CD4-positive, alpha-beta T cell (primary cell): ENCODE results near the gene STK32C. TPM values are rescaled to one million over a fixed set of nuclear protein-coding genes. Genes with fewer than 3 reads are reported as not detected.

ENCODE experiments used
- ATAC-seq: fragments of 200-7000 bp; cut with Tn5 transposase; one replicate; pipeline ENCODE4 v1.10.0; 2022; ENCODE audit warnings: mild to moderate bottlenecking; ENCODE audit not compliant: poor library complexity
- CTCF ChIA-PET: fragments of 350-600 bp; sonication (Branson Sonifier 250); formaldehyde crosslinking; loops from one replicate; lab custom pipeline; 2021; ENCODE audit warnings: antibody characterized with exemption, inconsistent platforms; lab: Charles Lee
- POLR2A ChIA-PET: fragments of 350-600 bp; sonication (Branson Sonifier 250); formaldehyde crosslinking; loops from one replicate; lab custom pipeline; 2021; ENCODE audit warnings: antibody characterized with exemption, inconsistent platforms; lab: Charles Lee
- DNase-seq, 14 experiments: peaks; one replicate each; pipeline ENCODE4 v3.0.0-alpha.2; 2013 to 2020; ENCODE audit warnings: mixed read lengths in 2 of 14
- H3K27ac ChIP-seq, 2 donors: one replicate each; pipeline versions ENCODE4 v1.5.1 to v1.7.0; 2013; ENCODE audit warnings: low read length in 2 of 2, low read depth in 1 of 2, mild to moderate bottlenecking in 1 of 2
- H3K27me3 ChIP-seq, 2 experiments: 1 replicate in 1 of 2; 2 replicates in 1 of 2; pipeline versions ENCODE4 v1.6.1 to v1.7.0; 2013; ENCODE audit warnings: low read length in 2 of 2, control low read depth in 1 of 2, mild to moderate bottlenecking in 1 of 2, moderate library complexity in 1 of 2; ENCODE audit not compliant: insufficient read depth in 2 of 2, control insufficient read depth in 1 of 2
- H3K36me3 ChIP-seq: one replicate; pipeline ENCODE4 v1.6.1; 2013; ENCODE audit warnings: low read length, control low read depth; ENCODE audit not compliant: insufficient read depth
- H3K4me1 ChIP-seq: one replicate; pipeline ENCODE4 v1.6.1; 2013; ENCODE audit warnings: low read length, control low read depth; ENCODE audit not compliant: insufficient read depth
- H3K4me3 ChIP-seq: one replicate; pipeline ENCODE4 v1.5.1; 2013; ENCODE audit warnings: mild to moderate bottlenecking, low read length, moderate library complexity
- H3K9me3 ChIP-seq, 2 experiments: 1 replicate in 1 of 2; 2 replicates in 1 of 2; pipeline versions ENCODE4 v1.6.1 to v1.7.0; 2013; ENCODE audit warnings: low read length in 2 of 2, mild to moderate bottlenecking in 2 of 2, control low read depth in 1 of 2, moderate library complexity in 1 of 2; ENCODE audit not compliant: control insufficient read depth in 1 of 2, insufficient read depth in 1 of 2
- H3K27ac Mint-ChIP-seq: one replicate; pipeline ENCODE4 v1.8.0; 2020; ENCODE audit warnings: mixed read lengths
- H3K27me3 Mint-ChIP-seq: one replicate; pipeline ENCODE4 v1.8.0; 2021; ENCODE audit warnings: mixed read lengths
- H3K36me3 Mint-ChIP-seq: one replicate; pipeline ENCODE4 v1.8.0; 2021; ENCODE audit warnings: low read depth, mixed read lengths
- H3K4me1 Mint-ChIP-seq: one replicate; pipeline ENCODE4 v1.8.0; 2021; ENCODE audit warnings: low read depth, mixed read lengths
- H3K4me3 Mint-ChIP-seq: one replicate; pipeline ENCODE4 v1.8.0; 2020; ENCODE audit warnings: mild to moderate bottlenecking, mixed read lengths
- H3K9me3 Mint-ChIP-seq: one replicate; pipeline ENCODE4 v1.8.0; 2020; ENCODE audit warnings: mixed read lengths
- CTCF ChIP-seq: fragments of 200-600 bp; IDR thresholded peaks from one replicate; pipeline ENCODE4 v1.8.0; 2022; ENCODE audit warnings: antibody characterized with exemption, mild to moderate bottlenecking
- intact Hi-C, 2 experiments: fragments of 100-400 bp; cut with DNase I in 1 of 2; cut with micrococcal nuclease in 1 of 2; formaldehyde crosslinking; loops; one replicate each; pipeline versions ENCODE4 v1.15.1 to v1.9.0; 2023 to 2025; cut with DNase I, micrococcal nuclease
- total RNA-seq, 174 experiments: library from RNA in 2 of 174; stranded (reverse) in 2 of 174; gene quantifications; one replicate each; pipeline ENCODE4 v1.2.3 and lab custom pipeline; 2021 to 2026

STK32C gene
- total RNA-seq, 2 experiments from 2014 or later = 4.9 to 5.2 TPM

- intact Hi-C loops = no loop called here
Observed at GRCh38 chr10:132163826-132164515, 143.8 kb downstream of the STK32C start.

GRCh38 chr10:132163278-132163765 is 144.4 kb downstream of the STK32C start:
- peaks cover 0 to 15% of the 10 kb centered on the region in 2 experiments for H3K9me3 ChIP-seq
- Mint-ChIP-seq H3K27ac (peak overlapping the region; percentile 94), H3K36me3 (no peaks in the 10 kb centered on the region), H3K27me3 (no peaks in the 10 kb centered on the region), H3K4me3 (peak overlapping the region; percentile 45), H3K9me3 (no peaks in the 10 kb centered on the region), H3K4me1 (peaks cover 28% of the 10 kb centered on the region)
- no peaks in the 10 kb centered on the region for H3K36me3 ChIP-seq
- ChIA-PET POLR2A (interaction anchor here (1.1 kb wide), 1 partner anchor 15 kb away, joined by 3 read pairs; no protein-coding TSS in a partner anchor), CTCF (no interaction called here)
- no peak overlapping the region for H3K4me3 ChIP-seq
- DNase-seq = peak in 7 of 14 experiments; percentile 17 to 73 (median 46)
- intact Hi-C loops = no loop called here
- H3K4me1 ChIP-seq = peaks cover 36% of the 10 kb centered on the region
- no peak for TF ChIP-seq CTCF
- ATAC-seq = peak; percentile 40
- no peaks in the 10 kb centered on the region for H3K27me3 ChIP-seq
- no peak overlapping the region for H3K27ac ChIP-seq

More at GRCh38 chr10:132163826-132164515, 143.8 kb downstream of the STK32C start:
- Histone ChIP-seq H3K27me3 (no peaks in the 10 kb centered on the region), H3K27ac (no peak overlapping the region), H3K4me1 (peaks cover 31% of the 10 kb centered on the region), H3K9me3 (peaks cover 0 to 14% of the 10 kb centered on the region in 2 experiments), H3K36me3 (no peaks in the 10 kb centered on the region), H3K4me3 (no peak overlapping the region)
- H3K36me3 Mint-ChIP-seq = no peaks in the 10 kb centered on the region
- peaks cover 26% of the 10 kb centered on the region for H3K4me1 Mint-ChIP-seq
- peak overlapping the region; percentile 35 for H3K4me3 Mint-ChIP-seq
- no peak for TF ChIP-seq CTCF
- H3K27me3 Mint-ChIP-seq = no peaks in the 10 kb centered on the region
- no peaks in the 10 kb centered on the region for H3K9me3 Mint-ChIP-seq
- ChIA-PET CTCF (no interaction called here), POLR2A (no interaction called here)
- DNase-seq = no peak
- no peak for ATAC-seq
- peak overlapping the region; percentile 94 for H3K27ac Mint-ChIP-seq

GRCh38 chr10:132162590-132163277 is 145.0 kb downstream of the STK32C start:
- POLR2A ChIA-PET = interaction anchor here (1.1 kb wide), 1 partner anchor 15 kb away, joined by 3 read pairs; no protein-coding TSS in a partner anchor
- CTCF ChIA-PET = interaction anchor here (1.2 kb wide), 1 partner anchor 20 kb away, joined by 3 read pairs; no protein-coding TSS in a partner anchor
- peak overlapping the region; percentile 94 for H3K27ac Mint-ChIP-seq
- no peak for DNase-seq
- H3K27me3 Mint-ChIP-seq = no peaks in the 10 kb centered on the region
- no peak overlapping the region for H3K4me3 Mint-ChIP-seq
- no peak for ATAC-seq
- Histone ChIP-seq H3K4me3 (no peak overlapping the region), H3K36me3 (no peaks in the 10 kb centered on the region), H3K27ac (peak overlapping the region; percentile 64 to 92), H3K4me1 (peaks cover 40% of the 10 kb centered on the region), H3K27me3 (no peaks in the 10 kb centered on the region), H3K9me3 (peaks cover 0 to 15% of the 10 kb centered on the region in 2 experiments)
- no peaks in the 10 kb centered on the region for H3K9me3 Mint-ChIP-seq
- peaks cover 34% of the 10 kb centered on the region for H3K4me1 Mint-ChIP-seq
- H3K36me3 Mint-ChIP-seq = no peaks in the 10 kb centered on the region
- intact Hi-C loops = no loop called here
- no peak for TF ChIP-seq CTCF
